ENCODE measurements around the gene CLIC3.

The CLIC3 gene

GRCh38 chr9:137002646-137003041 lies 6.3 kb upstream of the CLIC3 start:
- Histone ChIP-seq H3K9ac (ENCODE audit: low read length) (no peak overlapping the region), H3K4me3 (ENCODE audit: insufficient read depth, low read length, poor library complexity, severe bottlenecking) (no peak overlapping the region), H3K79me2 (ENCODE audit: insufficient read depth, low read length) (no peaks in the 10 kb centered on the region), H3K9me2 (replicated peaks; ENCODE audit: insufficient read depth, low read length) (no peaks in the 10 kb centered on the region), H3K27ac (ENCODE audit: low read depth, low read length) (no peak overlapping the region), H2AFZ (ENCODE audit: low read depth, low read length, severe bottlenecking) (no peak overlapping the region), H3K4me2 (ENCODE audit: low read depth, low read length, poor library complexity, severe bottlenecking) (no peak overlapping the region), H3K36me3 (ENCODE audit: low read length) (no peaks in the 10 kb centered on the region), H3K27me3 (ENCODE audit: low read length) (no peaks in the 10 kb centered on the region), H4K20me1 (ENCODE audit: low read depth, low read length) (no peaks in the 10 kb centered on the region), H3F3A (ENCODE audit: insufficient read depth) (no peaks in the 10 kb centered on the region), H3K9me3 (ENCODE audit: insufficient read depth, low read length) (no peaks in the 10 kb centered on the region)
- TF ChIP-seq EZH2phosphoT487 (conservative IDR thresholded peaks at IDR 0.05; ENCODE audit: low read length) (no peak), CTCF (IDR thresholded peaks at IDR 0.05; ENCODE audit: insufficient read depth, low read length, poor library complexity, severe bottlenecking) (no peak)

- H2AFZ ChIP-seq (ENCODE audit: low read depth, low read length, severe bottlenecking), result no peak overlapping the region
- no peaks in the 10 kb centered on the region for H3K36me3 ChIP-seq (ENCODE audit: low read length)
- H3K4me2 ChIP-seq (ENCODE audit: low read depth, low read length, poor library complexity, severe bottlenecking), result no peak overlapping the region
Observed at GRCh38 chr9:137001857-137002645, 5.7 kb upstream of the CLIC3 start.

GRCh38 chr9:137000177-137000930 lies 4.0 kb upstream of the CLIC3 start:
- no peak overlapping the region for H2AFZ ChIP-seq (ENCODE audit: low read depth, low read length, severe bottlenecking)
- H3F3A ChIP-seq (ENCODE audit: insufficient read depth), result no peaks in the 10 kb centered on the region
- H3K4me3 ChIP-seq (ENCODE audit: insufficient read depth, low read length, poor library complexity, severe bottlenecking), result no peak overlapping the region
- no peaks in the 10 kb centered on the region for H3K79me2 ChIP-seq (ENCODE audit: insufficient read depth, low read length)
- H3K4me2 ChIP-seq (ENCODE audit: low read depth, low read length, poor library complexity, severe bottlenecking), result peak overlapping the region; percentile 6
- no peaks in the 10 kb centered on the region for H3K9me3 ChIP-seq (ENCODE audit: insufficient read depth, low read length)
- H3K27ac ChIP-seq (ENCODE audit: low read depth, low read length), result no peak overlapping the region
- no peaks in the 10 kb centered on the region for H3K27me3 ChIP-seq (ENCODE audit: low read length)
- H4K20me1 ChIP-seq (ENCODE audit: low read depth, low read length), result no peaks in the 10 kb centered on the region
- no peaks in the 10 kb centered on the region for H3K36me3 ChIP-seq (ENCODE audit: low read length)
- no peak overlapping the region for H3K9ac ChIP-seq (ENCODE audit: low read length)
- H3K9me2 ChIP-seq (replicated peaks; ENCODE audit: insufficient read depth, low read length), result no peaks in the 10 kb centered on the region
- no peak for TF ChIP-seq EZH2phosphoT487 (conservative IDR thresholded peaks at IDR 0.05; ENCODE audit: low read length)
- no peak for TF ChIP-seq CTCF (IDR thresholded peaks at IDR 0.05; ENCODE audit: insufficient read depth, low read length, poor library complexity, severe bottlenecking)

More at GRCh38 chr9:137001857-137002645, 5.7 kb upstream of the CLIC3 start:
- H3K27ac ChIP-seq (ENCODE audit: low read depth, low read length), result no peak overlapping the region
- no peaks in the 10 kb centered on the region for H3K27me3 ChIP-seq (ENCODE audit: low read length)
- no peaks in the 10 kb centered on the region for H3K79me2 ChIP-seq (ENCODE audit: insufficient read depth, low read length)
- no peak overlapping the region for H3K9ac ChIP-seq (ENCODE audit: low read length)
- no peak for TF ChIP-seq CTCF (IDR thresholded peaks at IDR 0.05; ENCODE audit: insufficient read depth, low read length, poor library complexity, severe bottlenecking)
- no peak for TF ChIP-seq EZH2phosphoT487 (conservative IDR thresholded peaks at IDR 0.05; ENCODE audit: low read length)
- no peaks in the 10 kb centered on the region for H4K20me1 ChIP-seq (ENCODE audit: low read depth, low read length)
- no peaks in the 10 kb centered on the region for H3K9me3 ChIP-seq (ENCODE audit: insufficient read depth, low read length)
- no peaks in the 10 kb centered on the region for H3F3A ChIP-seq (ENCODE audit: insufficient read depth)
- no peak overlapping the region for H3K4me3 ChIP-seq (ENCODE audit: insufficient read depth, low read length, poor library complexity, severe bottlenecking)
- no peaks in the 10 kb centered on the region for H3K9me2 ChIP-seq (replicated peaks; ENCODE audit: insufficient read depth, low read length)

All from SU-DHL-6 (cell line).